ES-I3 (cell line): Measurements from ENCODE around the gene GUCY2D.
"Not testable (repeated sequence)": the region's sequence is repeated elsewhere in the genome, so short reads cannot be mapped to it uniquely, and the experiment has no call there.

ENCODE experiments used
- H3K36me3 ChIP-seq: 2 replicates; pipeline ENCODE4 v1.6.1; 2013; ENCODE audit warnings: mild to moderate bottlenecking, low read length, control low read depth, moderate library complexity; ENCODE audit not compliant: insufficient read depth
- H3K4me1 ChIP-seq: 2 replicates; pipeline ENCODE4 v1.6.1; 2013; ENCODE audit warnings: mild to moderate bottlenecking, control low read depth, low read length; ENCODE audit not compliant: insufficient read depth
- H3K9ac ChIP-seq: 2 replicates; pipeline ENCODE4 v1.6.1; 2013; ENCODE audit warnings: low read depth, mild to moderate bottlenecking, low read length, moderate library complexity
- H3K9me3 ChIP-seq: 2 replicates; pipeline ENCODE4 v1.6.1; 2013; ENCODE audit warnings: mild to moderate bottlenecking, low read length, moderate library complexity; ENCODE audit not compliant: control insufficient read depth, insufficient read depth

GUCY2D gene

DNA sequence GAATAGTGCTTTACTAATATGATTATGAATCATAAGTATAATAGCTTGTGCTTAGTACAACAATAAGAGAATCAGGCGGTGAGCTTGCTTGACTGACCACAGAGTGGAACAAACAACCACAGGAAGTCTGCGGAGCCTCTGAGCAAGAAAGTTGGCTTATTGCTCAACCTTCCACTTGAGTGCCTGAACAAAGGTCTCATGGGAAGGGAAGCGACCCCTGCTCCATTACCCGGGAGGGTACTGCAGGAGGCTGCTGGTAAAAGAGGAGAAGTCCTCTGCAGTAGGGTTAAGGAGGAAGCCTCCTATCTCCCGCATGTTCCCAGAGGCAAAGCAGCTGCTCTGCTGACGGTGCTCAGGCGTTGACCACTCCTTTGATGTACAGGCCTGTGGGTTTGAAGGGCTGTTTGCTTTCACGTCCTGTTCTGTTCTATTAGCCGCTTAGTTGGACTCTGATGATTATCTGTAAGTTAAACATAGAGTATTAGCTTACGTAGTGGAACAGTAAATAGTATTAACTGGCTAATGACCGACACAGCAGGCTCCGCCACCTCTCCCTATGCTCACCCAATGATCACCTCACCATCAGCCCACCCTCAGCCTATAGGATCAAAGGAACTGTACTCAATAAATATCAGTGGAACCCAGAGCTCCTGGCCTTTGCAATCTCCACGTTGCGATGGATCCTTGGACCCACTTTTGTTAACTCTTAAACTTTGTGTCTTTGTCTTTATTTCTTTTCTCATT is 54.0 kb downstream of the GUCY2D start:
- Histone ChIP-seq H3K4me1 (no peaks in the 10 kb centered on the region; the same call in 1 of the 2 replicates), H3K9ac (no peak overlapping the region), H3K36me3 (no peaks in the 10 kb centered on the region), H3K9me3 (no peaks in the 10 kb centered on the region)

DNA sequence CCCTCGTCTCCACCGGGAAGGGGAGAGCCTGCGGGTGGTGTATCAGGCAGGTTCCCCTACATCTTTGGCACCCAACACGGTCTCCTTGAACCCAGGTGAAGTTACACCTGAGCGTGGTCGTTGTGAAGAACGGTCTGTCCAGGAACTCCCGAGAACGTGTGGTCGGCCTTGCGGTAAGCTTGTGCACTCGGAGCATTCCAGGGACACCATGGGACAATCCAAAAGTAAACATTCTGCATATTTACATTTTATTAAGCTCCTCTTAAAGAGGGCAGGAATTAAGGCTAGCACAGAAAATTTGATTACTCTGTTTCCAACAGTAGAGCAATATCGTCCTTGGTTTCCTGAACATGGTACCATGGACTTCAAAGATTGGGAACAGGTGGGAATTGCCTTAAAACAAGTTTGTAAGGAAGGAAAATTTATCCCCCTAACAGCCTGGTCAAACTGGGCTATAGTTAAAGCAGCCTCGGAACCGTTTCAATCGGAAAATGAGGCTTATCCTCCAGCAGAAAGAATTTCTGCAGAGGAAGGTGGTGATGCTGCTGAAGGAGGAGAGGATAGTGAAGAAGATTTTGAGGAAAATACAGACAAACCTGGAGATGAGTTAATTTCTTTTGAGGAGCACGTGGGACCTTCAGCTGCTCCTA is 54.7 kb downstream of the GUCY2D start:
- Histone ChIP-seq H3K9ac (no peak overlapping the region), H3K4me1 (no peaks in the 10 kb centered on the region; the same call in 1 of the 2 replicates), H3K9me3 (no peaks in the 10 kb centered on the region), H3K36me3 (no peaks in the 10 kb centered on the region)

DNA sequence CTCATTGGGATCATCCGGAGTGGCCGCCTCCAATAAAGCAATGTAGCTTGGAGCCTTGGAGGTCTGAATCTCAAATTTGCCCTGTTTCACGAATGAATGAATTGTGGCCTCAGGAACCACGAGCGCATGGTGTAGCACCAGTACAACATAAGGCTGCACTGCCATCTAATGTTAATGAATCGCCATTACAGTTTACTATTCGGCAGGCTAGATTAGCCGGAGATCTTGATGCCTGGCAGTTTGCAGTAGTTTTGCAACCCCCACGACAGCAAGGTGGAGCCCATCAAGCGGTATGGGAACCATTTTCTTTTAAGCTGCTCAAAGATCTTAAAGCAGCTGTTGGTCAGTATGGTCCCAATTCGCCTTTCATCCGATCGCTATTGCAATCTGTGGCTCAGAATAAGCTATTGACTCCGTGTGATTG is 55.3 kb downstream of the GUCY2D start:
- H3K9ac ChIP-seq = peak overlapping the region; percentile 2; the same call in 1 of the 2 replicates
- H3K4me1 ChIP-seq = peaks cover 4% of the 10 kb centered on the region
- no peaks in the 10 kb centered on the region for H3K36me3 ChIP-seq
- H3K9me3 ChIP-seq = no peaks in the 10 kb centered on the region

DNA sequence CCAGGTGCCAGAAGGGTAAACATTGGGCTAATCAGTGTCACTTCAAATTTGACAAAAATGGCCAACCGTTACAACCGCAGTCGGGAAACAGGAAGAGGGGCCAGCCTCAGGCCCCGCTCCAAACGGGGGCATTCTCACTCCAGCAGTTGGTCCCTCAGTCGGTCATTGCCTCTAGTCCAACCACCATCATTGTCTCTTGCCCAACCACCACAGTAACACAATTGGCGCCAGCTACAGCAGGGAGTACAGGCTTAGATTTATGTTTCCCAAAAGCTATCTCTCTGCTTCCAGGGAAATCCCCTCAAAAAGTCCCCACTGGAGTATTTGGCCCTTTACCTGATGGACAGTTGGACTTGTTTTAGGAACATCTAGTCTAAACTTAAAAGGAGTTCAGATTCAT is 56.7 kb downstream of the GUCY2D start:
- Histone ChIP-seq H3K36me3 (no peaks in the 10 kb centered on the region), H3K4me1 (peaks cover 7% of the 10 kb centered on the region), H3K9me3 (no peaks in the 10 kb centered on the region), H3K9ac (no peak overlapping the region)

DNA sequence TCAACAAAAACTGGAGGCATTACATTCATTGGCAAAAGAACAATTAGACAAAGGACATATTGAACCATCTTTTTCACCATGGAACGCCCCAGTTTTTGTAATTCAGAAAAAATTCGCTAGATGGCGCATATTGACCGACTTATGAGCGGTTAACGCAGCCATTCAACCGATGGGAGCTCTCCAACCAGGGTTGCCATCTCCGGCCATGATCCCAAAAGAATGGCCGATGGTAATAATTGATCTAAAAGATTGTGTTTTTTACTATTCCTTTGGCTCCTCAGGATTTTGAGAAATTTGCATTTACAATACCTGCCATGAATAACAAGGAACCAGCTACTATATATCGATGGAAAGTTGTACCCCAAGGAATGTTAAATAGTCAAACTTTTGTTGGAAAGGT is 57.9 kb downstream of the GUCY2D start:
- Histone ChIP-seq H3K9ac (no peak overlapping the region), H3K4me1 (peaks cover 7% of the 10 kb centered on the region), H3K9me3 (no peaks in the 10 kb centered on the region), H3K36me3 (no peaks in the 10 kb centered on the region)

DNA sequence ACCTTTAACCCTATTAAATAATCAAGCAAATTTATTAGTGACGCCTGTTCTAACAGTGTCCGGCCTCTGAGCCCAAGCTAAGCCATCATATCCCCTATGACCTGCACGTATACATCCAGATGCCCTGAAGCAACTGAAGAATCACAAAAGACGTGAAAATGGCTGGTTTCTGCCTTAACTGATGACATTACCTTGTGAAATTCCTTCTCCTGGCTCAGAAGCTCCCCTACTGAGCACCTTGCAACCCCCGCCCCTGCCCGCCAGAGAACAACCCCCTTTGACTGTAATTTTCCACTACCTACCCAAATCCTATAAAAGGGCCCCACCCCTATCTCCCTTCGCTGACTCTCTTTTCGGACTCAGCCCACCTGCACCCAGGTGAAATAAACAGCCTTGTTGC is 59.4 kb downstream of the GUCY2D start:
- H3K4me1 ChIP-seq, H3K36me3 ChIP-seq, H3K9me3 ChIP-seq: not testable (repeated sequence)
- peak overlapping the region; percentile 11; the same call in 1 of the 2 replicates for H3K9ac ChIP-seq

DNA sequence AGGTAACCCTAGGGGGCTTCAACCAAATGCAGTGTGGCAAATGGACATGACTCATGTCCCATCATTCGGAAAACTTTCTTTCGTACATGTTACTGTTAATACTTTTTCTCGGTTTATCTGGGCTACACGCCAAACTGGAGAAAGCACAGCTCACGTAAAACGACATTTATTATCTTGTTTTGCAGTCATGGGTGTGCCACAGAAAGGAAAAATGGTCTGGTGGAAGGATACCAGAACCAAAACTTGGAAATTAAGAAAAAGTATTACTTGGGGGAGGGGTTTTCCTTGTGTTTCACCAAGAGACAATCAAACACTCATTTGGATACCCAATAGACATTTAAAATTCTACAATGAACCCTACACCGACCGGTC is 60.0 kb downstream of the GUCY2D start:
- H3K9ac ChIP-seq = peak overlapping the region; percentile 24; the same call in 1 of the 2 replicates
- peaks cover 7% of the 10 kb centered on the region for H3K4me1 ChIP-seq
- H3K9me3 ChIP-seq = no peaks in the 10 kb centered on the region
- no peaks in the 10 kb centered on the region for H3K36me3 ChIP-seq

DNA sequence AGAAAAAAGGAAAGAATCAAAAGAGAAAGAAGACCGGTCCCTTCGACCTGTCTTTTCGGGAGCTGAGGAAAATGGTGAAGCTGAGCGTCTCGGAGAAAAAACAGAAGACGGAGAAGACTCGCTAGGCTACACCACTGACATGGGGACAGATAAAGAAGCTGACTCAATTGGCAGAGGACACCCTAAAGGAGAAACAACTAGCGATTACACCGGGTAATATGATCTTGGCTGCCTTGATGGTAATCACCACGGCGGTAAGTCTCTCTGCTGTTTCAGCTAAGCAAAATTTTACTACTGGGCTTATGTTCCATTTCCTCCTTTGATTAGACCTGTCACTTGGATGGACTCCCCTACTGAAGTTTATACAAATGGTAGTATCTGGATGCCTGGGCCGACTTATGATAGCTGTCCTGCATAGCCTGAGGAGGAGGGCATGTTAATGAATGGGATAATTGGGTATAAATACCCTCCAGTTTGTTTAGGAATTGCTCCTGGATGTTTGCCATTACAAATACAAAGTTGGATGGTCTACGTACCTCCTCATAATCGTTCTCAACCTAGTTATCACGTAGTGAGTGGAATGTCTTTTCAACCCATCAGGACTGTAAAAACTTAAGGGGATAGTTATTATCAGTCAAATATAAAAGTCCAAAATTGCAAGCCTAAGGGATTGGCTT is 60.5 kb downstream of the GUCY2D start:
- Histone ChIP-seq H3K36me3 (no peaks in the 10 kb centered on the region), H3K9ac (peak overlapping the region; percentile 41; the same call in 1 of the 2 replicates), H3K9me3 (no peaks in the 10 kb centered on the region), H3K4me1 (peaks cover 7% of the 10 kb centered on the region)

DNA sequence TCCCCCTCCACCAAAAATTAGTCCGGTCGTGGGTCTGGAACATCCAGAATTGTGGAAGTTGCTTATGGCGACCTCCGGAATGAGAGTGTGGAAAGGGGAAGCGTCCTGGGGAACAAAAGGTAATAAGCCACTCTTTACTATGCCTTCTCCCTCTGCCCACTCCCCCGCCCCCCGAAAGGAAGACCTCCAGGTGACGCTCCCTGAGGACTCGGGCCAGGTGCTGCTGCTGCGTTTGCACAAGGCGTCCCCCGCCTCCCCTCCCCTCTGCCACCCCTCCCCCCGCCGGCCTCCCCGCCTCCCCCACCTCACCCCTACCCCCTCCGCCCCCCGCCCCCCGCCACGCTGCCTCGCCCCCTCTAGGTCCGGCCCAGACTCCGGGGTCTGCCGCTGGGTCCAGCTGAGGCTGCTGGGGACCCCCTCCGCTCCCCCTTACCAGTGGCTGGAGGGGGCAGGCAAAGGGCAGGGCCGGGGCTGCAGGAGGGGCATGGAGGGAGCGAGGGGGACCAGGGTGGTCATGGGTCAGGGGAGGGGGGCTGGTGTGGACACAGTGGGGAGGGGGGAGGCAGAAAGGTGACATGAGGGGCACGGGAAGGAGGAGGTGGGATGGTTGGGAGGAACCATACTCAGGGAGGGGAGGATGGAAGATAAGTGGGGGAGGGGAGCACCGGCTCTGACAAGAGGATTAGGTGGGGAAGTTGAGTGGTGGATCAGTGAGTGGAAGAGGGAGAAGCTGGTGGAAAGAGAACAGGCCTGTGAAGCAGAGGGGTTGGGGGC is 61.5 kb downstream of the GUCY2D start:
- peaks cover 7% of the 10 kb centered on the region for H3K4me1 ChIP-seq
- peak overlapping the region; percentile 41; the same call in 1 of the 2 replicates for H3K9ac ChIP-seq

DNA sequence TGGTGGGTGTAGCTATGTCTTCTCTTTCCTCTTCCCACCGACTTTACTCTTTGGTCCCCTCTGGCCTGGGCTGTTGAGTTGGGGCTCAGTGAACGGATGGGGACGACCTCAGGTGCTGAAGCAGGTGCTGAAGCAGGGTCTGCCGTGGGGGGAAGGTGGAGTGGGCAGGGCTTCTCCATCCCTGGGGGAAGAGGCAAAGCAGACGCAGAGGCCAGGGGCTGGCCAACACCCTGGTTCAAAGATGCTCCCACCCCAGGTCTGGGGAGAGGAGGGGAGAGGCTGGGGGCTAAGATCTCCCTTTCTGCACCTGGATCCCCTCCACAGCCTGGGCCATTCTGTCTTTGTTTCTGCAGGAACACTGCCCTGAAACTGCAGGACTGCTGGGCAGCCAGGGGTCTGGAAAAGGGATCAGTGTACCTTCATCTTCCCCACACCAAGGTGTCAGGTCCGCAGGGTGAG is 62.2 kb downstream of the GUCY2D start:
- Histone ChIP-seq H3K9ac (no peak overlapping the region), H3K9me3 (no peaks in the 10 kb centered on the region), H3K36me3 (no peaks in the 10 kb centered on the region), H3K4me1 (peaks cover 7% of the 10 kb centered on the region)

More for the DNA sequence above, 61.5 kb downstream of the GUCY2D start:
- Histone ChIP-seq H3K36me3 (no peaks in the 10 kb centered on the region), H3K9me3 (no peaks in the 10 kb centered on the region)

DNA sequence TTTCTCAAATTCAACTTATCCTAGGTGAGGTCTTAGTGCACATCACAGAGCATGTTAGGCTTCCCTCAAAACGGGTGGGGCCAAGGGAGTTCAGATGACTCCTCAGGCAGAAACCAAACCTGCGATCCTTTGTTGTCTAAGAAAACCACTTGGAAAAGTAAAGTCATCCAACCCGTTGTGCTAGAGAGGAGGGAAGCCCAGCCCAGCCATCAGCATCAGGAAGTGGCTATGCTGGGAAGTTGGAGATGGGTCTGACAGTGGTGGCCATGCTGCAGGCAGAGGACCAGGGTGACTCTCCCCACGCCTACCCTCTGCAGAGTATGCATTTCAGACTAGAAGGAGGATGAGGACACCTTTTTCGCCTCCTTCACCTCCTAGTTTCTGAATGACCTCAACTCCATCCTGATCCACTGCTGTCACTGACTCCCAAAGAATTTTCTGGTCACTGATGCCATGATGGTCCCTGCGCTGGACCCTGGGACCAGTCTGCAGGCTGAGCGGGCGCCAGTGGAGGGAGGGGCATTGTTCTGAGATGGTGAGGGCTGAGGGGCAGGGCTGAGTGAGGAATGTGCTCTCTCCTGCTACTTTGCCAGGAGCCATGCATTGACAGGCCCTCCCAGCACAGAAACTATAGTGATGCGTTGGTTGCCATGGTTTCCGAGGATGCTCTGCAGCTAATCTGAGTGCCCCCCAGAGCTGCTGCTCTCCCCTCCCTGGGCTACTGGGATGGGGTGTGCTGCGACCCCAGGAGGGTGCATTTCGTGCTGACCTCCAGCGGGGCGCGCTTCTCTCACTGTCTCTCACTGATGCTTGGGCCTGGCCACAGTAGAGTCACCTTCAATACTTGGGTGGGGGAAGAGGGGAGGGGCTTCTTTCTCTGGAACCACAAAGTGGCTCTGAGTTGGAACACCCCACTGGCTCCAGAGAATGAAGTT is 64.7 kb downstream of the GUCY2D start:
- peaks cover 7% of the 10 kb centered on the region; the same call in 1 of the 2 replicates for H3K4me1 ChIP-seq
- H3K9ac ChIP-seq = no peak overlapping the region
- no peaks in the 10 kb centered on the region for H3K9me3 ChIP-seq
- H3K36me3 ChIP-seq = no peaks in the 10 kb centered on the region

DNA sequence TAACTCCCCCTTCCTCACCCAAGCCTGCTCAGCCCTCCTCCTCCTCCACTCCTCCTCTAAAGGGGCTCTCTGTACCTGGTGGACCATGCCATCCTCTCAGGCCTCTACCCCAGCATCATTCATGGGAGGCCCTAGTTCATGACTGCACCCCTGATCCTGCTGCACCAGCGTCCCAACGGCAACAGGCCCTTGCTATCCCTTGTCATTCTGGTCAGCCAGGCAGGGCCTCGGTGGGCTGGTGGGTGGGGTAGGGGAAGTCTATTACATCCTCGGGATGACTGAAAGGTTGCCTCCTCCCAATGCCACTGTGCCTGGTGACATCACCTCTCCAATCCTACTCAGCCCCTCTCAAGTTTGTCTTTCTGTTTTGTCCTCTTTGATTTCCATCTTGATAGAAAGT is 65.4 kb downstream of the GUCY2D start:
- H3K36me3 ChIP-seq = no peaks in the 10 kb centered on the region
- H3K9ac ChIP-seq = no peak overlapping the region
- no peaks in the 10 kb centered on the region for H3K9me3 ChIP-seq
- H3K4me1 ChIP-seq = 0 out of 2 replicates have a peak, but pooled peaks cover 3% of the 10 kb centered on the region
